Measurements from ENCODE around the gene SPAG8. TPM values are rescaled to one million over a fixed set of nuclear protein-coding genes. Genes with fewer than 3 reads are reported as not detected.

The SPAG8 gene
- total RNA-seq, 1 donor, result 0.86 TPM

GRCh38 chr9:35800530-35800929 is 11.5 kb downstream of the SPAG8 start:
- H3K4me3 ChIP-seq (ENCODE audit: low read depth, low read length), result no peak overlapping the region
- no peak for TF ChIP-seq CTCF (IDR thresholded peaks at IDR 0.05; ENCODE audit: insufficient read depth, low read depth, low read length)
- DNase-seq (ENCODE audit: low read depth), result no peak

- TF ChIP-seq CTCF (IDR thresholded peaks at IDR 0.05; ENCODE audit: insufficient read depth, low read depth, low read length), result no peak
- no peak overlapping the region for H3K4me3 ChIP-seq (ENCODE audit: low read depth, low read length)
- DNase-seq (ENCODE audit: low read depth), result peak; percentile 23
Measured at GRCh38 chr9:35798658-35799374, 13.2 kb downstream of the SPAG8 start.

- no peak for TF ChIP-seq CTCF (IDR thresholded peaks at IDR 0.05; ENCODE audit: insufficient read depth, low read depth, low read length)
- no peak overlapping the region for H3K4me3 ChIP-seq (ENCODE audit: low read depth, low read length)
- DNase-seq (ENCODE audit: low read depth), result no peak
Measured at GRCh38 chr9:35797311-35798109, 14.6 kb downstream of the SPAG8 start.

- no peak overlapping the region for H3K4me3 ChIP-seq (ENCODE audit: low read depth, low read length)
- no peak for TF ChIP-seq CTCF (IDR thresholded peaks at IDR 0.05; ENCODE audit: insufficient read depth, low read depth, low read length)
- DNase-seq (ENCODE audit: low read depth), result no peak
Measured at GRCh38 chr9:35795695-35796094, 16.4 kb downstream of the SPAG8 start.

- TF ChIP-seq CTCF (IDR thresholded peaks at IDR 0.05; ENCODE audit: insufficient read depth, low read depth, low read length), result no peak
- peak overlapping the region; percentile 60 for H3K4me3 ChIP-seq (ENCODE audit: low read depth, low read length)
- DNase-seq (ENCODE audit: low read depth), result no peak
Measured at GRCh38 chr9:35793461-35793860, 18.6 kb downstream of the SPAG8 start.

- peak overlapping the region; percentile 60 for H3K4me3 ChIP-seq (ENCODE audit: low read depth, low read length)
- TF ChIP-seq CTCF (IDR thresholded peaks at IDR 0.05; ENCODE audit: insufficient read depth, low read depth, low read length), result no peak
- DNase-seq (ENCODE audit: low read depth), result no peak
Measured at GRCh38 chr9:35792826-35793225, 19.2 kb downstream of the SPAG8 start.

All from fibroblast of villous mesenchyme (primary cell).